WTC11 (cell line): ENCODE results near the gene CAMKK2. TPM values are rescaled to one million over a fixed set of nuclear protein-coding genes. Genes with fewer than 3 reads are reported as not detected.

Source experiments
- ATAC-seq: fragments of 200-7000 bp; cut with Tn5 transposase; 2 replicates; pipeline ENCODE4 v1.10.0; 2021; ENCODE audit warnings: mild to moderate bottlenecking, moderate library complexity
- CTCF ChIA-PET: fragments of 300-600 bp; sonication (Branson Sonifier 250); formaldehyde crosslinking; loops from one replicate; lab custom pipeline; 2021; ENCODE audit warnings: antibody characterized with exemption; lab: Charles Lee
- POLR2A ChIA-PET: fragments of 350-600 bp; sonication (Branson Sonifier 250); formaldehyde crosslinking; loops from one replicate; lab custom pipeline; 2021; ENCODE audit warnings: antibody characterized with exemption; lab: Charles Lee
- DNase-seq: peaks from one replicate; pipeline ENCODE4 v3.0.0; 2021; ENCODE audit warnings: low spot score
- H3K27ac Mint-ChIP-seq: 2 replicates; pipeline ENCODE4 v1.8.0; 2021; ENCODE audit warnings: mixed read lengths
- H3K27me3 Mint-ChIP-seq: 2 replicates; pipeline ENCODE4 v1.8.0; 2021; ENCODE audit warnings: low read depth, mild to moderate bottlenecking, moderate library complexity, mixed read lengths
- H3K36me3 Mint-ChIP-seq: 2 replicates; pipeline ENCODE4 v1.8.0; 2021; ENCODE audit warnings: mixed read lengths
- H3K4me1 Mint-ChIP-seq: 2 replicates; pipeline ENCODE4 v1.8.0; 2022; ENCODE audit warnings: mixed read lengths
- H3K4me3 Mint-ChIP-seq: 2 replicates; pipeline ENCODE4 v1.8.0; 2021; ENCODE audit warnings: mild to moderate bottlenecking, moderate library complexity, mixed read lengths
- H3K9me3 Mint-ChIP-seq: 2 replicates; pipeline ENCODE4 v1.8.0; 2021; ENCODE audit warnings: mixed read lengths
- AFF4 ChIP-seq: sonication (generic); formaldehyde crosslinking; IDR thresholded peaks from 2 replicates; pipeline ENCODE4 v1.8.1; 2023; ENCODE audit warnings: mild to moderate bottlenecking, missing genetic modification reagents, borderline replicate concordance
- CREM ChIP-seq: sonication (generic); formaldehyde crosslinking; IDR thresholded peaks from 2 replicates; pipeline ENCODE4 v1.8.1; 2022; ENCODE audit warnings: mild to moderate bottlenecking, missing genetic modification reagents, moderate library complexity
- ELF4 ChIP-seq: sonication (generic); formaldehyde crosslinking; IDR thresholded peaks from 2 replicates; pipeline ENCODE4 v1.8.1; 2022; ENCODE audit warnings: low read depth, mild to moderate bottlenecking, moderate library complexity, missing genetic modification reagents
- ETV6 ChIP-seq: sonication (generic); formaldehyde crosslinking; IDR thresholded peaks from 2 replicates; pipeline ENCODE4 v1.8.1; 2022; ENCODE audit warnings: mild to moderate bottlenecking, missing genetic modification reagents
- HMGA2 ChIP-seq: fragments of 250-450 bp; sonication (Bioruptor Pico); IDR thresholded peaks from 2 replicates; pipeline ENCODE4 v1.4.0; 2021; ENCODE audit warnings: mild to moderate bottlenecking, moderate library complexity
- IRF1 ChIP-seq: sonication (generic); formaldehyde crosslinking; IDR thresholded peaks from 2 replicates; pipeline ENCODE4 v1.8.0; 2023; ENCODE audit warnings: missing genetic modification reagents
- IRF2 ChIP-seq: sonication (generic); formaldehyde crosslinking; IDR thresholded peaks from 2 replicates; pipeline ENCODE4 v1.8.0; 2022; ENCODE audit warnings: low read depth, missing genetic modification reagents, borderline replicate concordance
- JAZF1 ChIP-seq: fragments of 250-450 bp; sonication (Bioruptor Pico); IDR thresholded peaks from 2 replicates; pipeline ENCODE4 v1.9.0; 2021; ENCODE audit warnings: moderate library complexity, mild to moderate bottlenecking, inconsistent platforms
- JUN ChIP-seq: sonication (generic); formaldehyde crosslinking; IDR thresholded peaks from 2 replicates; pipeline ENCODE4 v1.8.0; 2023; ENCODE audit warnings: mild to moderate bottlenecking, missing genetic modification reagents
- KAT7 ChIP-seq: sonication (generic); formaldehyde crosslinking; IDR thresholded peaks from 2 replicates; pipeline ENCODE4 v1.8.1; 2023; ENCODE audit warnings: missing genetic modification reagents, mild to moderate bottlenecking, borderline replicate concordance
- MYBL2 ChIP-seq: sonication (generic); formaldehyde crosslinking; IDR thresholded peaks from 2 replicates; pipeline ENCODE4 v1.8.1; 2023; ENCODE audit warnings: mild to moderate bottlenecking, moderate library complexity, missing genetic modification reagents
- NFATC4 ChIP-seq: fragments of 250-450 bp; sonication (Bioruptor Pico); IDR thresholded peaks from 2 replicates; pipeline ENCODE4 v1.9.0; 2021; ENCODE audit warnings: mild to moderate bottlenecking
- RELA ChIP-seq: sonication (generic); formaldehyde crosslinking; IDR thresholded peaks from 2 replicates; pipeline ENCODE4 v1.8.1; 2022; ENCODE audit warnings: missing genetic modification reagents, mild to moderate bottlenecking, borderline replicate concordance
- RORB ChIP-seq: fragments of 250-450 bp; sonication (Bioruptor Pico); IDR thresholded peaks from 2 replicates; pipeline ENCODE4 v1.9.0; 2021; ENCODE audit warnings: mild to moderate bottlenecking
- SMAD3 ChIP-seq: sonication (generic); formaldehyde crosslinking; IDR thresholded peaks from 2 replicates; pipeline ENCODE4 v1.8.0; 2022; ENCODE audit warnings: missing genetic modification reagents, mild to moderate bottlenecking, borderline replicate concordance
- SP1 ChIP-seq: sonication (generic); formaldehyde crosslinking; conservative IDR thresholded peaks from 2 replicates; pipeline ENCODE4 v1.8.1; 2022; ENCODE audit warnings: missing genetic modification reagents
- ZNF219 ChIP-seq: sonication (generic); formaldehyde crosslinking; IDR thresholded peaks from 2 replicates; pipeline ENCODE4 v1.8.0; 2023; ENCODE audit warnings: missing genetic modification reagents, mild to moderate bottlenecking, borderline replicate concordance
- ZNF317 ChIP-seq: sonication (generic); formaldehyde crosslinking; IDR thresholded peaks from 2 replicates; pipeline ENCODE4 v1.8.1; 2023; ENCODE audit warnings: low read depth, mild to moderate bottlenecking, moderate library complexity, missing genetic modification reagents, borderline replicate concordance
- ZNF423 ChIP-seq: fragments of 250-450 bp; sonication (Bioruptor Pico); IDR thresholded peaks from 2 replicates; pipeline ENCODE4 v2.1.2; 2022; ENCODE audit warnings: mild to moderate bottlenecking, moderate library complexity
- ZNF532 ChIP-seq: fragments of 250-450 bp; sonication (Bioruptor Pico); IDR thresholded peaks from 2 replicates; pipeline ENCODE4 v1.9.0; 2021; ENCODE audit warnings: mild to moderate bottlenecking, borderline replicate concordance
- ZNF671 ChIP-seq: fragments of 250-450 bp; sonication (Bioruptor Pico); IDR thresholded peaks from 2 replicates; pipeline ENCODE4 v1.8.0; 2021; ENCODE audit warnings: mild to moderate bottlenecking
- ZSCAN18 ChIP-seq: fragments of 250-450 bp; sonication (Bioruptor Pico); IDR thresholded peaks from 2 replicates; pipeline ENCODE4 v2.1.2; 2022; ENCODE audit warnings: mild to moderate bottlenecking, moderate library complexity
- total RNA-seq: library from RNA; stranded (reverse); gene quantifications from 3 replicates; pipeline ENCODE4 v1.2.3, GENCODE V29; 2021
- TF ChIP-seq, protein P1 (sequence below): sonication (generic); formaldehyde crosslinking; IDR thresholded peaks from 2 replicates; pipeline ENCODE4 v1.8.1; 2023; ENCODE audit warnings: mild to moderate bottlenecking, missing genetic modification reagents, moderate library complexity
- TF ChIP-seq, protein P2 (sequence below): sonication (generic); formaldehyde crosslinking; IDR thresholded peaks from 2 replicates; pipeline ENCODE4 v1.8.1; 2023; ENCODE audit warnings: mild to moderate bottlenecking, missing genetic modification reagents

CAMKK2 gene
- total RNA-seq, 1 experiment from 2014 or later, result 36.5 TPM

- TF ChIP-seq NFATC4 (CRISPR knock-in tag) (0 out of 2 replicates have a peak, but pooled peaks have one; percentile 39), SP1 (CRISPR knock-in tag) (peak; percentile 88), MYBL2 (CRISPR knock-in tag) (peak; percentile 55), JUN (CRISPR knock-in tag) (0 out of 2 replicates have a peak, but pooled peaks have one; percentile 64), ZSCAN18 (CRISPR knock-in tag) (no peak), ZNF423 (CRISPR knock-in tag) (peak; percentile 61), ZNF532 (CRISPR knock-in tag) (no peak), IRF1 (CRISPR knock-in tag) (peak; percentile 77; the same call in 1 of the 2 replicates), KAT7 (CRISPR knock-in tag) (no peak), ETV6 (CRISPR knock-in tag) (peak; percentile 72; the same call in 1 of the 2 replicates), RORB (CRISPR knock-in tag) (no peak), CREM (peak; percentile 65; the same call in 1 of the 2 replicates), HMGA2 (no peak)
Observed at GRCh38 chr12:121209624-121210572, 86.6 kb downstream of the CAMKK2 start, which contains the start of gene P2RX4 (continued).

DNA sequence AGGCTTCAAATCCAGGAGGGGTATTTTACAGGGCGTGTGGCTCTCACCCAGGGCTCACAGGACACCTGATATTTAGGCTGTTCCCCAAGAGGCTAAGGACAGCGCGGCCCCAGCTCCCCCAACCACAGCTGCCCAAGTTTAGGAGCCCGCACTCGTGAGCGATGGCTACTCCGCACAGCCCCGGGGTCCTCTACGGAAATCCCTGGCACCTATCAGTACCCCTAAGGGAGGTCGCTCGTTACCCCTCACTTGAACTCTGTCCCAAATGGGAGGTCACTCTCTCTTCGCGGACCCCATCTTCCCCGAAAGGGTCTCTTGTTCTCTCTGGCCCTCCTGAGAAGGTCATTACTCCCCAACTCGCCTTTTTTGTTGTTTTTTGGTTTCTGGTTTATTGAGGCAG, 87.3 kb downstream of the CAMKK2 start:
- H3K4me3 Mint-ChIP-seq, result peak overlapping the region; percentile 38
- H3K9me3 Mint-ChIP-seq, result no peaks in the 10 kb centered on the region
- POLR2A ChIA-PET, result interaction anchor here (0.6 to 0.7 kb wide), 2 partner anchors 26 to 1314 kb away, joined by 3 read pairs; no protein-coding TSS in a partner anchor
- H3K4me1 Mint-ChIP-seq, result peaks cover 6% of the 10 kb centered on the region
- no peak overlapping the region for H3K27ac Mint-ChIP-seq
- DNase-seq (no peak), ATAC-seq (no peak)
- peaks cover 20% of the 10 kb centered on the region for H3K27me3 Mint-ChIP-seq
- H3K36me3 Mint-ChIP-seq, result no peaks in the 10 kb centered on the region
- CTCF ChIA-PET, result no interaction called here
- no peak for TF ChIP-seq ZNF671
- TF ChIP-seq SMAD3, result no peak
- TF ChIP-seq, protein P1, sequence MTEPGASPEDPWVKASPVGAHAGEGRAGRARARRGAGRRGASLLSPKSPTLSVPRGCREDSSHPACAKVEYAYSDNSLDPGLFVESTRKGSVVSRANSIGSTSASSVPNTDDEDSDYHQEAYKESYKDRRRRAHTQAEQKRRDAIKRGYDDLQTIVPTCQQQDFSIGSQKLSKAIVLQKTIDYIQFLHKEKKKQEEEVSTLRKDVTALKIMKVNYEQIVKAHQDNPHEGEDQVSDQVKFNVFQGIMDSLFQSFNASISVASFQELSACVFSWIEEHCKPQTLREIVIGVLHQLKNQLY, result no peak
- no peak for TF ChIP-seq CREM
- TF ChIP-seq RELA (CRISPR knock-in tag), result no peak
- no peak for TF ChIP-seq ZNF219 (CRISPR knock-in tag)
- TF ChIP-seq JAZF1 (CRISPR knock-in tag), result no peak
- TF ChIP-seq, protein P2, sequence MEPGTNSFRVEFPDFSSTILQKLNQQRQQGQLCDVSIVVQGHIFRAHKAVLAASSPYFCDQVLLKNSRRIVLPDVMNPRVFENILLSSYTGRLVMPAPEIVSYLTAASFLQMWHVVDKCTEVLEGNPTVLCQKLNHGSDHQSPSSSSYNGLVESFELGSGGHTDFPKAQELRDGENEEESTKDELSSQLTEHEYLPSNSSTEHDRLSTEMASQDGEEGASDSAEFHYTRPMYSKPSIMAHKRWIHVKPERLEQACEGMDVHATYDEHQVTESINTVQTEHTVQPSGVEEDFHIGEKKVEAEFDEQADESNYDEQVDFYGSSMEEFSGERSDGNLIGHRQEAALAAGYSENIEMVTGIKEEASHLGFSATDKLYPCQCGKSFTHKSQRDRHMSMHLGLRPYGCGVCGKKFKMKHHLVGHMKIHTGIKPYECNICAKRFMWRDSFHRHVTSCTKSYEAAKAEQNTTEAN, result no peak
- TF ChIP-seq NFATC4 (CRISPR knock-in tag), result no peak
- TF ChIP-seq IRF2, result no peak
- TF ChIP-seq ELF4 (CRISPR knock-in tag), result no peak
- TF ChIP-seq ZNF317 (CRISPR knock-in tag), result no peak
- TF ChIP-seq AFF4 (CRISPR knock-in tag), result no peak
